BLaER1 treated with 17β-estradiol and CSF1 and Interleukin-3, amounts not matched to agents 10 nM and 100 nM (cell line): ENCODE data around the gene PDXK.

ENCODE experiments used
- H3K27ac ChIP-seq, 11 experiments: shearing (Covaris generic); formaldehyde crosslinking; 2 replicates each; pipeline ENCODE4 v1.8.1; 2022
- H3K27me3 ChIP-seq, 11 experiments: shearing (Covaris generic); formaldehyde crosslinking; 2 replicates each; pipeline ENCODE4 v1.8.1; 2022
- H3K36me3 ChIP-seq, 11 experiments: shearing (Covaris generic); formaldehyde crosslinking; 2 replicates each; pipeline ENCODE4 v1.8.1; 2022
- H3K4me1 ChIP-seq, 10 experiments: shearing (Covaris generic); formaldehyde crosslinking; 2 replicates each; pipeline ENCODE4 v1.8.1; 2022
- H3K4me2 ChIP-seq, 11 experiments: shearing (Covaris generic); formaldehyde crosslinking; 2 replicates each; pipeline ENCODE4 v1.8.1; 2022
- H3K4me3 ChIP-seq, 10 experiments: shearing (Covaris generic); formaldehyde crosslinking; 2 replicates each; pipeline ENCODE4 v1.8.1; 2022
- H3K9ac ChIP-seq, 11 experiments: shearing (Covaris generic); formaldehyde crosslinking; 2 replicates each; pipeline ENCODE4 v1.8.1; 2022
- H3K9me3 ChIP-seq, 11 experiments: shearing (Covaris generic); formaldehyde crosslinking; replicated peaks in 1 of 11; 2 replicates each; pipeline ENCODE4 v1.8.1; 2022
- H4K20me1 ChIP-seq, 11 experiments: shearing (Covaris generic); formaldehyde crosslinking; 2 replicates each; pipeline ENCODE4 v1.8.1; 2022
- Cebpa-rat ChIP-seq, 11 experiments: shearing (Covaris generic); IDR thresholded peaks; 2 replicates each; pipeline ENCODE4 v1.8.1; 2022

The PDXK gene

GRCh38 chr21:43797925-43798715 lies 79.2 kb downstream of the PDXK start:
- Histone ChIP-seq H3K27ac (no peak overlapping the region), H3K4me2 (no peak overlapping the region), H3K4me1 (peaks cover 0 to 21% (median 6%) of the 10 kb centered on the region in 10 experiments; a peak in 14 of 20 replicates), H4K20me1 (peaks cover 9 to 99% (median 55%) of the 10 kb centered on the region in 11 experiments; a peak in 21 of 22 replicates), H3K4me3 (no peak overlapping the region), H3K27me3 (no peaks in the 10 kb centered on the region), H3K9ac (no peak overlapping the region), H3K9me3 (no peaks in the 10 kb centered on the region), H3K36me3 (peaks cover 100% of the 10 kb centered on the region in 11 experiments)
- no peak for TF ChIP-seq Cebpa-rat (IDR thresholded peaks at IDR 0.05)

- Histone ChIP-seq H3K9me3 (no peaks in the 10 kb centered on the region), H3K4me2 (no peak overlapping the region), H3K4me1 (peaks cover 6 to 28% (median 17%) of the 10 kb centered on the region in 10 experiments), H3K27me3 (no peaks in the 10 kb centered on the region), H3K36me3 (peaks cover 100% of the 10 kb centered on the region in 11 experiments), H3K4me3 (no peak overlapping the region), H3K27ac (no peak overlapping the region), H3K9ac (no peak overlapping the region), H4K20me1 (peaks cover 5 to 86% (median 43%) of the 10 kb centered on the region in 11 experiments; a peak in 21 of 22 replicates)
- no peak for TF ChIP-seq Cebpa-rat (IDR thresholded peaks at IDR 0.05)
Observed at GRCh38 chr21:43799301-43799840, 80.4 kb downstream of the PDXK start.

GRCh38 chr21:43800124-43800523 lies 81.2 kb downstream of the PDXK start:
- H4K20me1 ChIP-seq, result peaks cover 5 to 79% (median 35%) of the 10 kb centered on the region in 11 experiments; a peak in 20 of 22 replicates
- H3K27ac ChIP-seq, result no peak overlapping the region; a peak in 1 of 22 replicates
- peaks cover 14 to 31% (median 25%) of the 10 kb centered on the region in 10 experiments for H3K4me1 ChIP-seq
- no peaks in the 10 kb centered on the region for H3K9me3 ChIP-seq
- no peak overlapping the region for H3K4me3 ChIP-seq
- H3K9ac ChIP-seq, result no peak overlapping the region
- H3K27me3 ChIP-seq, result no peaks in the 10 kb centered on the region
- H3K4me2 ChIP-seq, result no peak overlapping the region
- peaks cover 94 to 98% (median 97%) of the 10 kb centered on the region in 11 experiments for H3K36me3 ChIP-seq
- TF ChIP-seq Cebpa-rat (IDR thresholded peaks at IDR 0.05), result no peak

GRCh38 chr21:43800566-43800965 lies 81.6 kb downstream of the PDXK start:
- H3K36me3 ChIP-seq, result peaks cover 90 to 93% (median 92%) of the 10 kb centered on the region in 11 experiments
- H3K4me1 ChIP-seq, result peaks cover 18 to 34% (median 29%) of the 10 kb centered on the region in 10 experiments
- peak overlapping the region in 1 of 11 experiments; percentile 32; a peak in 1 of 22 replicates for H3K27ac ChIP-seq
- no peak for TF ChIP-seq Cebpa-rat (IDR thresholded peaks at IDR 0.05)
- no peaks in the 10 kb centered on the region for H3K9me3 ChIP-seq
- H4K20me1 ChIP-seq, result peaks cover 5 to 74% (median 31%) of the 10 kb centered on the region in 11 experiments; a peak in 20 of 22 replicates
- peak overlapping the region in 1 of 11 experiments; percentile 22; a peak in 1 of 22 replicates for H3K9ac ChIP-seq
- no peak overlapping the region for H3K4me3 ChIP-seq
- H3K4me2 ChIP-seq, result no peak overlapping the region
- H3K27me3 ChIP-seq, result no peaks in the 10 kb centered on the region

- Histone ChIP-seq H4K20me1 (peaks cover 5 to 68% (median 25%) of the 10 kb centered on the region in 11 experiments; a peak in 19 of 22 replicates), H3K4me1 (peaks cover 25 to 41% (median 35%) of the 10 kb centered on the region in 10 experiments), H3K4me2 (no peak overlapping the region), H3K27me3 (no peaks in the 10 kb centered on the region), H3K27ac (peak overlapping the region in 2 of 11 experiments; percentile 94 to 99; a peak in 2 of 22 replicates), H3K9me3 (no peaks in the 10 kb centered on the region), H3K36me3 (peaks cover 84 to 92% (median 89%) of the 10 kb centered on the region in 11 experiments), H3K4me3 (no peak overlapping the region), H3K9ac (peak overlapping the region in 2 of 11 experiments; percentile 19 to 22; a peak in 1 of 22 replicates)
- no peak for TF ChIP-seq Cebpa-rat (IDR thresholded peaks at IDR 0.05)
Observed at GRCh38 chr21:43801006-43801783, 82.3 kb downstream of the PDXK start.

- Histone ChIP-seq H3K36me3 (peaks cover 69 to 90% (median 75%) of the 10 kb centered on the region in 11 experiments), H3K9me3 (no peaks in the 10 kb centered on the region), H3K4me3 (no peak overlapping the region), H4K20me1 (peaks cover 0 to 52% (median 8%) of the 10 kb centered on the region in 11 experiments; a peak in 14 of 22 replicates), H3K9ac (peak overlapping the region in 10 of 11 experiments; percentile 7 to 89 (median 81); a peak in 12 of 22 replicates), H3K4me1 (peaks cover 41 to 57% (median 51%) of the 10 kb centered on the region in 10 experiments), H3K27me3 (no peaks in the 10 kb centered on the region), H3K4me2 (peak overlapping the region in 4 of 11 experiments; percentile 79 to 99 (median 90); a peak in 6 of 22 replicates), H3K27ac (peak overlapping the region in 10 of 11 experiments; percentile 85 to 99 (median 94); a peak in 19 of 22 replicates)
- TF ChIP-seq Cebpa-rat (IDR thresholded peaks at IDR 0.05), result no peak
Observed at GRCh38 chr21:43802713-43803313, 83.9 kb downstream of the PDXK start.

- peak overlapping the region; percentile 85 to 99 (median 94); a peak in 21 of 22 replicates for H3K27ac ChIP-seq
- peaks cover 0 to 43% (median 0%) of the 10 kb centered on the region in 11 experiments; a peak in 9 of 22 replicates for H4K20me1 ChIP-seq
Observed at GRCh38 chr21:43803558-43804300, 84.8 kb downstream of the PDXK start.

More at GRCh38 chr21:43803558-43804300, 84.8 kb downstream of the PDXK start:
- Histone ChIP-seq H3K27me3 (no peaks in the 10 kb centered on the region), H3K9me3 (no peaks in the 10 kb centered on the region), H3K9ac (peak overlapping the region; percentile 69 to 89 (median 80); a peak in 18 of 22 replicates), H3K36me3 (peaks cover 60 to 90% (median 74%) of the 10 kb centered on the region in 11 experiments), H3K4me2 (peak overlapping the region; percentile 59 to 99 (median 89); a peak in 20 of 22 replicates), H3K4me3 (no peak overlapping the region), H3K4me1 (peaks cover 50 to 66% (median 60%) of the 10 kb centered on the region in 10 experiments)
- TF ChIP-seq Cebpa-rat (IDR thresholded peaks at IDR 0.05), result no peak
